OCI-LY7 (cell line): ENCODE results near the gene MAP3K14. TPM values are rescaled to one million over a fixed set of nuclear protein-coding genes. Genes with fewer than 3 reads are reported as not detected.

Source experiments
- BruUV-seq: library from RNA; stranded (reverse); fragments of 400-500 nt; replicated peaks from 2 replicates; lab custom pipeline; 2021; lab: Mats Ljungman, UMichigan
- CTCF ChIA-PET: fragments of 300-600 bp; sonication (Branson Sonifier 250); formaldehyde crosslinking; loops from one replicate; lab custom pipeline; 2022; ENCODE audit warnings: antibody characterized with exemption; ENCODE audit not compliant: unreplicated experiment; lab: Charles Lee
- POLR2A ChIA-PET: fragments of 300-600 bp; sonication (Branson Sonifier 250); formaldehyde crosslinking; loops from one replicate; lab custom pipeline; 2022; ENCODE audit warnings: antibody characterized with exemption; lab: Charles Lee
- DNase-seq: peaks from one replicate; pipeline ENCODE4 v3.0.0-alpha.2; 2015; ENCODE audit warnings: low spot score
- H2AFZ ChIP-seq: fragments of 200-600 bp; sonication (generic), shearing (Covaris generic); 2 replicates; pipeline ENCODE4 v1.6.1; 2014; ENCODE audit warnings: mild to moderate bottlenecking, antibody characterized with exemption, low read length, moderate library complexity
- H3K27ac ChIP-seq: fragments of 200-600 bp; sonication (generic); 2 replicates; pipeline ENCODE4 v1.5.1; 2014; ENCODE audit warnings: mixed run types, low read depth, mild to moderate bottlenecking, moderate library complexity, low read length, inconsistent platforms; ENCODE audit not compliant: poor library complexity, severe bottlenecking
- H3K36me3 ChIP-seq: fragments of 200-600 bp; sonication (generic); 2 replicates; pipeline ENCODE4 v1.6.1; 2014; ENCODE audit warnings: mild to moderate bottlenecking, antibody characterized with exemption, low read length, moderate library complexity, mixed read lengths; ENCODE audit not compliant: insufficient read depth
- H3K4me1 ChIP-seq: fragments of 200-600 bp; sonication (generic); 2 replicates; pipeline ENCODE4 v1.5.1; 2014; ENCODE audit warnings: mild to moderate bottlenecking, low read length; ENCODE audit not compliant: insufficient read depth, poor library complexity, severe bottlenecking
- H3K4me2 ChIP-seq: fragments of 200-600 bp; sonication (generic); 2 replicates; pipeline ENCODE4 v1.6.1; 2014; ENCODE audit warnings: mild to moderate bottlenecking, low read length
- H3K4me3 ChIP-seq: fragments of 200-600 bp; sonication (generic); 2 replicates; pipeline ENCODE4 v1.5.1; 2014; ENCODE audit warnings: mild to moderate bottlenecking, low read depth, low read length; ENCODE audit not compliant: poor library complexity, severe bottlenecking
- H3K79me2 ChIP-seq: fragments of 200-600 bp; sonication (generic); 2 replicates; pipeline ENCODE4 v1.6.1; 2016; ENCODE audit warnings: low read depth, mild to moderate bottlenecking, low read length, moderate library complexity, mixed read lengths; ENCODE audit not compliant: insufficient read depth
- H3K9me2 ChIP-seq: fragments of 200-600 bp; sonication (generic); 2 replicates; pipeline ENCODE4 v1.6.1; 2016; ENCODE audit warnings: mild to moderate bottlenecking, low read length, mixed read lengths; ENCODE audit not compliant: insufficient read depth
- H3K9me3 ChIP-seq: fragments of 200-600 bp; sonication (generic); 2 replicates; pipeline ENCODE4 v1.6.1; 2014; ENCODE audit warnings: mild to moderate bottlenecking, mixed run types, low read length, mixed read lengths
- H4K20me1 ChIP-seq: fragments of 200-600 bp; sonication (generic); 2 replicates; pipeline ENCODE4 v1.6.1; 2014; ENCODE audit warnings: mild to moderate bottlenecking, antibody characterized with exemption, low read length, moderate library complexity, mixed read lengths; ENCODE audit not compliant: insufficient read depth
- CTCF ChIP-seq: fragments of 200-600 bp; sonication (generic); conservative IDR thresholded peaks from 2 replicates; pipeline ENCODE4 v1.5.1; 2014; ENCODE audit warnings: mild to moderate bottlenecking, antibody characterized with exemption, low read length, moderate library complexity, mixed read lengths
- EZH2phosphoT487 ChIP-seq: fragments of 200-600 bp; sonication (generic); IDR thresholded peaks from 2 replicates; pipeline ENCODE4 v1.6.1; 2018; ENCODE audit warnings: low read depth, borderline replicate concordance, mild to moderate bottlenecking, mixed run types, antibody characterized with exemption, low read length, moderate library complexity, mixed read lengths
- intact Hi-C: fragments of 100-400 bp; cut with micrococcal nuclease; formaldehyde crosslinking; loops from one replicate; pipeline ENCODE4 v1.10.0; 2022; ENCODE audit not compliant: unreplicated experiment
- total RNA-seq, 2 experiments: library from RNA; depleted of rRNA in 1 of 2; stranded (reverse); fragments of >200 nt in 1 of 2; shearing (Covaris generic) in 1 of 2; gene quantifications; 2 replicates each; pipeline ENCODE4 v1.2.3, GENCODE V29; 2014 to 2022

MAP3K14 gene
- total RNA-seq, 2 experiments from 2014 or later = 12.3 to 21.2 TPM

- CTCF ChIA-PET = no interaction called here
- no peaks in the 10 kb centered on the region for H3K9me2 ChIP-seq
- intact Hi-C loops = loop anchor here (2.0 to 5.0 kb wide), 2 partner anchors 19 to 90 kb away; partner anchors contain the start of gene MAP3K14
- no TSS peak for BruUV-seq
- peaks cover under 1% of the 10 kb centered on the region; the same call in 1 of the 2 replicates for H3K36me3 ChIP-seq
- H4K20me1 ChIP-seq = no peaks in the 10 kb centered on the region
- POLR2A ChIA-PET = interaction anchor here (0.7 kb wide), 1 partner anchor 311 kb away, joined by 3 read pairs; no protein-coding TSS in a partner anchor
- peak; percentile 82 for DNase-seq
- H3K79me2 ChIP-seq = peaks cover 74% of the 10 kb centered on the region
- peaks cover 85% of the 10 kb centered on the region for H3K4me1 ChIP-seq
- no peak overlapping the region; the same call in 1 of the 2 replicates for H2AFZ ChIP-seq
- peak overlapping the region; percentile 98 for H3K4me2 ChIP-seq
- H3K4me3 ChIP-seq = peak overlapping the region; percentile 96
- TF ChIP-seq EZH2phosphoT487 (no peak), CTCF (no peak)
- H3K9me3 ChIP-seq = no peaks in the 10 kb centered on the region
- peak overlapping the region; percentile 97 for H3K27ac ChIP-seq
Measured at GRCh38 chr17:45227101-45227925, 89.5 kb downstream of the MAP3K14 start.

DNA sequence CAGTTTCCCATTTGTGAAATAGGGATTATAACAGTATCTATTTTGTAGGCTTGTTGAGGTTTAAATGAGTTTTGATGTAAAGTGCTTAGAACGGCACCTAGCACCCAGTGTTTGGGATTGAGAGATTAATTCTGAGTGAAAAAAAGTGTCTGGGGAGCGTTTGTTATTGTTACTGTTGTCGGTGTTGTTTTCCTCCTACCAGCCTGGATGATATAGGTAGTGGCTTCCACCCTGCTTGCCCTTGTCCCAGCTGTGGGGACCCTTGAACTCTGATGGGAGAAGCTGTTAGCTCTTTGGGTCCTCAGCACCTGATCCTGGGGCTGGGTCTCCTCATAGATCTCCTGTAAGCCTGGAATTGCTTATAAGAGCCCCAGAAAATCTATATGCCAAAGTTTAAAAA lies 90.2 kb downstream of the MAP3K14 start:
- H3K4me3 ChIP-seq = peak overlapping the region; percentile 96

More for the DNA sequence above, 90.2 kb downstream of the MAP3K14 start:
- Histone ChIP-seq H3K9me3 (no peaks in the 10 kb centered on the region), H3K27ac (peak overlapping the region; percentile 97), H4K20me1 (no peaks in the 10 kb centered on the region), H3K9me2 (no peaks in the 10 kb centered on the region), H3K36me3 (no peaks in the 10 kb centered on the region), H3K4me1 (peaks cover 84% of the 10 kb centered on the region), H3K4me2 (peak overlapping the region; percentile 98), H2AFZ (no peak overlapping the region; the same call in 1 of the 2 replicates), H3K79me2 (peaks cover 76% of the 10 kb centered on the region)
- intact Hi-C loops = loop anchor here (2.0 to 5.0 kb wide), 2 partner anchors 20 to 91 kb away; partner anchors contain the start of gene MAP3K14
- DNase-seq = peak; percentile 24
- TSS peak; percentile 92 for BruUV-seq
- TF ChIP-seq EZH2phosphoT487 (no peak), CTCF (no peak)
- POLR2A ChIA-PET = interaction anchor here (0.8 to 1.4 kb wide), 6 partner anchors 13 to 114 kb away, joined by 3 to 4 read pairs (median 4); partner anchors contain the start of gene MAP3K14
- CTCF ChIA-PET = interaction anchor here (0.6 to 1.1 kb wide), 3 partner anchors 9 to 91 kb away, joined by 3 to 4 read pairs (median 3); no protein-coding TSS in a partner anchor
